VCaP (cell line): ENCODE measurements around the gene RITA1.

Experiments
- H3K27ac ChIP-seq: fragments of 450-650 bp; 2 replicates; pipeline ENCODE4 v1.5.1; 2017
- TF ChIP-seq, protein P1 (sequence below): fragments of 450-650 bp; conservative IDR thresholded peaks from 2 replicates; pipeline ENCODE4 v1.5.1; 2017; ENCODE audit warnings: mild to moderate bottlenecking, moderate library complexity

Gene RITA1

DNA sequence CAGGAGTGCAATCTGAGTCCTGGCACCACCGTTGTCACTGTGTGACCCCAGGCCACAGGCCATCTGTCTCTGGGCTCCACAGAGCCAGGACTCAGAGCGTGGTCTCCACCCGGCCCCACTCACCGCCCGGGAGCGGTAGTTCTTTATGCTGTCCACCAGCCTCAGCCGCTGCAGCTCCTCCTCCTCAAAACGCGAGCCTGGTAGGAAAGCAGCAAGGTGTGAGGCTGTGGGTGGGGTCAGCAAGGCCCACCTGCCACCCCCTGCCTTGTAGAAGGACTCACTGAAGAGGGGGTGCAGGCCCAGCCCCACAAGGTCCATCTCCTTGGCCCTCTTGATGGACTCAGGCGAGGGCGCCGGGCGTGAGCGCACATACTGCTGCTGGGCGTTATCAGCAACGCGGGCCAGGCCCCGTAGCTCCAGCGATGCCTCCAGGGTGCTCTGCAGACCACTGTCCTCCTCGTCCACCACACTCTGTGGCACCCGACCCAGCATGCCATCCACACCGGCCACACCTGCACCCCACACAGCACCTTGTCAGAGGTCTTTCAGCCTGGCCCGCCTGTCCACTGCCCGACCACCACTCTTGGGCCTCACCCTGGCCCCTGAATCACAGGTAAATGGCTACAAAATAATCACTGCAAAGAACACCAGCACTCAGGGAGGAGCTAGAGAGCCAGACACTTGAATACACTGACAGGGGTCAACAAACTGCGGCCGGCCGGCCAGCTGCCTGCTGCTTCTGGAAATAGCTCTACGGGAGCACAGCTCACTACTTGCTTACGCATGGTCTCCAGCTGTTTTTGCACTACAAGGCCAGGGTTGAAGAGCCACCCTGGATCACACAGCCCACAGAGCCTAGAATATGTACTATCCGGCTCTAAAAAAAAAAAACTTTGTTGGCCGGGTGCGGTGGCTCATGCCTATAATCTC, 19.7 kb upstream of the RITA1 start:
- TF ChIP-seq, protein P1, sequence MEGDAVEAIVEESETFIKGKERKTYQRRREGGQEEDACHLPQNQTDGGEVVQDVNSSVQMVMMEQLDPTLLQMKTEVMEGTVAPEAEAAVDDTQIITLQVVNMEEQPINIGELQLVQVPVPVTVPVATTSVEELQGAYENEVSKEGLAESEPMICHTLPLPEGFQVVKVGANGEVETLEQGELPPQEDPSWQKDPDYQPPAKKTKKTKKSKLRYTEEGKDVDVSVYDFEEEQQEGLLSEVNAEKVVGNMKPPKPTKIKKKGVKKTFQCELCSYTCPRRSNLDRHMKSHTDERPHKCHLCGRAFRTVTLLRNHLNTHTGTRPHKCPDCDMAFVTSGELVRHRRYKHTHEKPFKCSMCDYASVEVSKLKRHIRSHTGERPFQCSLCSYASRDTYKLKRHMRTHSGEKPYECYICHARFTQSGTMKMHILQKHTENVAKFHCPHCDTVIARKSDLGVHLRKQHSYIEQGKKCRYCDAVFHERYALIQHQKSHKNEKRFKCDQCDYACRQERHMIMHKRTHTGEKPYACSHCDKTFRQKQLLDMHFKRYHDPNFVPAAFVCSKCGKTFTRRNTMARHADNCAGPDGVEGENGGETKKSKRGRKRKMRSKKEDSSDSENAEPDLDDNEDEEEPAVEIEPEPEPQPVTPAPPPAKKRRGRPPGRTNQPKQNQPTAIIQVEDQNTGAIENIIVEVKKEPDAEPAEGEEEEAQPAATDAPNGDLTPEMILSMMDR, result no peak
- H3K27ac ChIP-seq, result no peak overlapping the region

DNA sequence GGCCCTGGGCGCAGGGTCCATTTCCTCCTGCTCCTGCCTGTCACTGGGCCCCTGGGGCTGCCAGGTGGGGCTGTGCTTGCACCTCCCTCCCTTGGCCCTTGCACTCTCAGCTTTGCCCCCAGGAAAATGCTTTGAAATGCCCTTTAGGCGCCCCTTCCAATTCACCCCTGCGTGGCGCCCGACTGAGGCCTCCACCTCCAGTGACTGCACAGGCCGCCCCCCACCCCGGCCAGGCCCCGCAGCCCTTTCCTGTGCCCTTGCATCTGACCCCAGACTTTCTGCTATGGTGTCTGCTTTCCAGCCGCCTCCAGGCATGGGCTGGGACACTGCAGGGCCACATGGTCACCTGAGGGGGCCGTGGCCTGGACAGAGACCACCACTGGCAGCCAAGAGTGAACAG, 17.7 kb upstream of the RITA1 start:
- TF ChIP-seq, protein P1, result no peak
- no peak overlapping the region for H3K27ac ChIP-seq

DNA sequence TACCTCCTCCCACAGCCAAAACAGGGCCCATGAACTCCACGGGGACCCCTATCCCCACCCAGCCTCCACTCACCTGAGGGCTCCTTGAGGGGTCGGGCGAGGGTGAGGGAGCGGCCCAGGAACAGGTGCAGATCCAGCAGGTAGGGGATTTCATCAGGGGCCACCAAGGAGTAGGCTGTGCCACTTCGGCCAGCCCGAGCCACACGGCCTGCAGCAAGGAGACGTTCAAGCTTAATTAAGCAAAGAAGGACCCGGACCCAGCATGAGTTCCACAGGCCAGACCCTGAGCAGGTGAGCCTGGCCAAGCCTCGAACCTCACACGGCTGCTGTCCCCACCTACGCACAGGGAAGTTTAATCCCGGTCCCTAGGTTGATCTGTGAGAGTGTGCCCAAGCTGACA, 15.8 kb upstream of the RITA1 start:
- no peak overlapping the region for H3K27ac ChIP-seq
- TF ChIP-seq, protein P1, result no peak

DNA sequence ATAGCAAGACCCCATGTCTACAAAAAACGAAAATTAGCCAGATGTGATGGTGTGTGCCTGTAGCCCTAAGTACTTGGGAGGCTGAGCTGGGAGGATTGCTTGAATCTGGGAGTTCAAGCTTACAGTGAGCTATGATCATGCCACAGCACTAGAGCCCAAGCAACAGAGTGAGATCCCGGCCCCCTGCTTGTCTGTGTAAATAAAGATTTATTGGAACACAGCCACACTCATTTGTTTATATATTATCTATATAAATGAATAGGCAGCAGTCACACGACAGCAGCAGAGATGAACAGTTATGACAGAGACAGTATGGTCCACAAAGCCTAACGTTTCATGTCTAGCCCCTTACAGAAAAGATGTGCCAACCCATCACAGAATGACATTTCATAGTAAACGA, 15.1 kb upstream of the RITA1 start:
- H3K27ac ChIP-seq, result no peak overlapping the region
- TF ChIP-seq, protein P1, result no peak

DNA sequence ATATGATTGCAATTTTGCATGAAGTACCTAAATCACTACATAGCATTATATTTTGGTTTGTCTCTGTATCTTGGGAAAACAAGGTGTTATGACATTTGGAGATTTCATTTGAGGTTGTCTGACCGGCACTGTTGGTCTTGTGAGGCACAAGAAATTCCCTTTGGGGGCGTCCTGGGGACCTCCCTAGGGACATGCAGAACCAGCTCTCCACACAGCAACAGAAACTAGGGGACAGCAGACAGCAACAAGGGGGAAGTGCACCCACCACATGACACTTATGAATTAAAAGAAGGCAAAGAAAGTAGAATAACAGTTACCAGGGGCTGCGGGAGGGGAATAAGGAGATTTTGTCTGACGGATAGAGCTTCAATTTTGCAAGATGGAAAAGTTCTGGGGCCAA, 14.6 kb upstream of the RITA1 start:
- H3K27ac ChIP-seq, result no peak overlapping the region
- TF ChIP-seq, protein P1, result no peak

DNA sequence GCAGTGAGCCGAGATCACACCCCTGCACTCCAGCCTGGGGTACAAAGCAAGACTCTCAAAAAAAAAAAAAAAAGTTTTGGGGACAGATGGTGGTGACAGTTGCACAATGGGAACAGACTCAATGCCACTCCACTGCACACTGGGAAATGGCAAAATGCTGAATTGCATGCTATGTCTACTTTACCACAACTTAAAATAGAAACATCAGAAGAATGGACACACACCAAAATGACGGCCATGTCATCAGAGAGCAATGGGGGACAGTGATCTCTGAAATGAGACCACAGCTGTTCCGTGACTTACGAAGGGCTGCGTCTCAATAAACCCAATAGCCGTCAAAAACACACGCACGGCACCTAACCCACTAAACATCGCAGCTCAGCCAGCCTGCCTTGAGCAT, 14.0 kb upstream of the RITA1 start:
- H3K27ac ChIP-seq, result no peak overlapping the region
- TF ChIP-seq, protein P1, result no peak

DNA sequence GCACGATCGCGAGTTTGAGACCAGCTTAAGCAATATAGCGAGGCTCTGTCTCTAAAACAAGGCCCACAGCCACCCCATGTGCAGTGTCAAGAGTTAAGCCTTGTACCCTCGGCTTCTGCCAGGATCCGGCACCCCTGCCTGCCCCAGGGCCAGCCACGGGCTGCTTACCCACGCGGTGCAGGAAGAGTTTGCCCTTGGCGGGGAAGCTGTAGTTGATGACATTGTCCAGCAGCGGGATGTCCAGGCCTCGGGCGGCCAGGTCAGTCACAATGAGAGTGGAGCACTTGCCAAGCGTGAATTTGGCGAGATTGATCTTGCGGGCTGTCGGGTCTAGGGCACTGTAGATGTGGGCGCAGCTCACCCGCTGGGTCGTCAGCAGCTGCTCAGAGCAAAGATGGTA, 13.3 kb upstream of the RITA1 start:
- TF ChIP-seq, protein P1, result no peak
- no peak overlapping the region for H3K27ac ChIP-seq
